ENCODE data around the gene LCLAT1.

GRCh38 chr2:30656079-30656478, 209.0 kb downstream of the LCLAT1 start:
- TF ChIP-seq YY1 (IDR thresholded peaks at IDR 0.05; ENCODE audit: low read depth), result no peak
- no peak for TF ChIP-seq EP300 (IDR thresholded peaks at IDR 0.05; ENCODE audit: borderline replicate concordance in 1 of 2, low read depth in 1 of 2, low read length in 1 of 2)
- TF ChIP-seq CTCF (IDR thresholded peaks at IDR 0.05), result no peak
